ENCODE data around the gene MLLT10. TPM values are rescaled to one million over a fixed set of nuclear protein-coding genes. Genes with fewer than 3 reads are reported as not detected.

MLLT10 gene
- total RNA-seq, 1 donor from 2014 or later = 39.0 TPM

DNA sequence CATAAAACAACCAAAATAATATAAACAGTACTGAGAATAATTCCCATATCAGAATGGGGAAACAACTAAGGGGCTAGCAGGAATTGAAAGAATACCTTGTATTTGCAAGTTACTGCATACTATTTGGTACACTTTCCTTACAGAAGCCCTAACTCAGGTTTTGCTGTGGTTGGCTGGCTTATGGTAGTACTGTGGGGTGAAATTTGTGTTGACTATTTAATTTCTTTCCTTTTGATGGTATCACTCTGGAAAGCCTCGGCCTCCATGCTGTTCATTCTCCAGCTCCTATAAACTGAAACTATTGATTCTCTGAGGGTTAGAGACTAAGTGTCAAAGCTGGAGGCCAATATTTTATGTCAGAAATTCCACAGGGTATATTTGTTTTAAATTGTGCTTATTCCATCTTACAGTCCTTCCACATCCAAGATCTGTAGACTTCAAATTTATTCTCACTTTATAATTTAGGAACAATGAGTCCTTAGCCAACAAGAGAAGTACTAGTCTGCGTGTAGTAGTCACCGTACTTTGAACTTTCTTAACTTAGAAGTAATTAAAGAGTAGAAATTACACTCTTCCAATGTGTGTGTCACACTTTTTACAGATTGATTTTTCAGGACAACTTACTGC is 22.0 kb upstream of the MLLT10 start:
- TF ChIP-seq, protein P1, sequence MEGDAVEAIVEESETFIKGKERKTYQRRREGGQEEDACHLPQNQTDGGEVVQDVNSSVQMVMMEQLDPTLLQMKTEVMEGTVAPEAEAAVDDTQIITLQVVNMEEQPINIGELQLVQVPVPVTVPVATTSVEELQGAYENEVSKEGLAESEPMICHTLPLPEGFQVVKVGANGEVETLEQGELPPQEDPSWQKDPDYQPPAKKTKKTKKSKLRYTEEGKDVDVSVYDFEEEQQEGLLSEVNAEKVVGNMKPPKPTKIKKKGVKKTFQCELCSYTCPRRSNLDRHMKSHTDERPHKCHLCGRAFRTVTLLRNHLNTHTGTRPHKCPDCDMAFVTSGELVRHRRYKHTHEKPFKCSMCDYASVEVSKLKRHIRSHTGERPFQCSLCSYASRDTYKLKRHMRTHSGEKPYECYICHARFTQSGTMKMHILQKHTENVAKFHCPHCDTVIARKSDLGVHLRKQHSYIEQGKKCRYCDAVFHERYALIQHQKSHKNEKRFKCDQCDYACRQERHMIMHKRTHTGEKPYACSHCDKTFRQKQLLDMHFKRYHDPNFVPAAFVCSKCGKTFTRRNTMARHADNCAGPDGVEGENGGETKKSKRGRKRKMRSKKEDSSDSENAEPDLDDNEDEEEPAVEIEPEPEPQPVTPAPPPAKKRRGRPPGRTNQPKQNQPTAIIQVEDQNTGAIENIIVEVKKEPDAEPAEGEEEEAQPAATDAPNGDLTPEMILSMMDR (IDR thresholded peaks at IDR 0.05) = no peak
- no peaks in the 10 kb centered on the region for H3K9me3 Mint-ChIP-seq (ENCODE audit: low read depth)
- peak overlapping the region; percentile 68 for H3K27ac Mint-ChIP-seq (ENCODE audit: unreplicated experiment)
- DNase-seq (ENCODE audit: low spot score) = no peak
- no peaks in the 10 kb centered on the region for H3K27me3 Mint-ChIP-seq (ENCODE audit: low read depth)
- no peak overlapping the region for H3K4me3 Mint-ChIP-seq (ENCODE audit: unreplicated experiment)
- no peaks in the 10 kb centered on the region for H3K36me3 Mint-ChIP-seq (ENCODE audit: low read depth)
- H3K4me1 Mint-ChIP-seq (ENCODE audit: low read depth) = peaks cover 62% of the 10 kb centered on the region

DNA sequence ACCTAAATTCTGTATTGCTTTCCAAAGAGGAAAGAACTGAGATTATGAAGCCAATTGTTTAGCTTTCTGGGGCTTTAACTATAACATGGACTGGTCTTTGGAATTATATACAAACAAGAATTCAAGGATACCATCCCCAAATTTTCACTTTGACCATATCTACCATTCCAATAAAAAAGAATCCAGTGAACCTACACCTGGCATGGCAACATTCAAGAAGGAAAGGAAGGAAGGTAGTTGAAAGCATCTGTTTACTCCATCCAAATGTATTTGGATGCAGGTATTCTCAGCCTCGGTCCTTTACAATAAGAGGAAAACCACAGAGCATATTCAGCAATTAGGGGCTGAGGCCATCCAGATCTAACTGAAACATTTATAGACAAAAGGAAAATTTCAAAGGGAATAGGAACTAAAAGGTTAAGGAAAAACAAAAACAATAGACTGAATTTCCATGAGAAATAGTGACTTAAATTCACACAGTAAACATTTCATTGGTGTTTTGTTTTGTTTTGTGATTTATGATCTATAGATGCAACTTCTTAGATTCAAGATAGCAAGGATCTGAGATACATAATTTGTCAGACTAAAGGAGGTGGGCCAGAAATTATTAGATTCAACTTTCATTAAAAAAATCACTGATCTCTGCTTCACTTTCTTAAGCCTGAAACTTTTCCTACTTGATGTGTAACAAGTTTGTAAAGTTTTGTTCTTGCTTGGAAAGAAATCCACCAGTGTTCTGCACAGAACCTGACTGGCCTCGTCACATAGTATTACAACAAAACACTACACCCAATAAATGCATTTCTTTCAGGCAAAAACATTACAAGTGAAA is 21.2 kb upstream of the MLLT10 start:
- TF ChIP-seq, protein P1 (IDR thresholded peaks at IDR 0.05) = no peak
- Mint-ChIP-seq H3K36me3 (ENCODE audit: low read depth) (no peaks in the 10 kb centered on the region), H3K27me3 (ENCODE audit: low read depth) (no peaks in the 10 kb centered on the region), H3K4me1 (ENCODE audit: low read depth) (peaks cover 66% of the 10 kb centered on the region), H3K27ac (ENCODE audit: unreplicated experiment) (peak overlapping the region; percentile 68), H3K9me3 (ENCODE audit: low read depth) (no peaks in the 10 kb centered on the region), H3K4me3 (ENCODE audit: unreplicated experiment) (no peak overlapping the region)
- DNase-seq (ENCODE audit: low spot score) = no peak

DNA sequence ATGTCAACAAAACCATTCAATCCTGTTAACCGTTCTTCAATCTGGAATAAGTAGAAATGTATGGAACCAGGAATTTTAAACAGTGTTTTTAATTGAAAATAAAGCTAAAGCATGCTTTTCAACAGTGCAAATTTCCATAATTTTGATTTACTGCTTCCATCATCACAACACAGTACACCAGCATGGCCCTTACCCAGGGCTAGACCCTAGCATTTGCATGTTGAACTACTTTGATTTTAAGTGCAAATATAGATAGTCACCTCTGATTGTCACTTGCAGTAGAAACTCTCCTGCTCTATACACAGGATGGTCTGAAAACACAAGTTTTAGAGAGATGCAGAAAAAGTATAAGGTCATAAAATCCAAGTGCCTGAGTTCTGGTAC is 20.6 kb upstream of the MLLT10 start:
- Mint-ChIP-seq H3K9me3 (ENCODE audit: low read depth) (no peaks in the 10 kb centered on the region), H3K36me3 (ENCODE audit: low read depth) (no peaks in the 10 kb centered on the region), H3K27ac (ENCODE audit: unreplicated experiment) (no peak overlapping the region), H3K4me1 (ENCODE audit: low read depth) (peaks cover 71% of the 10 kb centered on the region), H3K27me3 (ENCODE audit: low read depth) (no peaks in the 10 kb centered on the region), H3K4me3 (ENCODE audit: unreplicated experiment) (no peak overlapping the region)
- TF ChIP-seq, protein P1 (IDR thresholded peaks at IDR 0.05) = no peak
- no peak for DNase-seq (ENCODE audit: low spot score)

DNA sequence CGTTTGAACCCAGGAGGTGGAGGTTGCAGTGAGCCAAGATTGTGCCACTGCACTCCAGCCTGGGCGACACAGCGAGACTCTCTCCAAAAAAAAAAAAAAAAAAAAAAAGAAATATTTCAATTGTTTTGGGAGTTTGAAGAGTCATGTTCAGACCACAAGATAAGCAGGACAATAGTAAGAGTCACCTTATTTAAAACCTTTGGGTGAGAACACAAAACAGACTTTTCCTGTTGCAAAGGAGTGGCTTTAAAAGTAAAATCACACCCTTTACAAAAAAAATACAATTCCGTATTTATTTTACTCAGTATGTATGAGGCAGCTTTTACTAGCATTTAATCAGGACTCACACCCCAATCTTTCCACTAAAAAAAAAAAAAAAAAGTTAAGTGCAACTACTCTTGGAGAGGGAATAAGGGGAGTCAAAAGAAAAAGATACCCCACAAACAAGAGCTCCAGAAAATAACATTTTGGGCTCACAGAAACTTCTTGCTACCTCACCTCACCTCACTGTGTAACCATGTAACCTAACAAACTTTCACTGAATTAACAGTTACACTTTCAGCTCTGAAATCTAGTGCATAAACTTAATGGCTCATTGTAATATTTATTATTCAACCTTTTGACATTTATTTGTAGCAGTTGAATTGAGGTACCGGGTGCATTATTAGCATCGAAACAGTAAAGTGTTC is 19.8 kb upstream of the MLLT10 start:
- H3K4me1 Mint-ChIP-seq (ENCODE audit: low read depth) = peaks cover 72% of the 10 kb centered on the region
- DNase-seq (ENCODE audit: low spot score) = no peak

More for the DNA sequence above, 19.8 kb upstream of the MLLT10 start:
- Mint-ChIP-seq H3K4me3 (ENCODE audit: unreplicated experiment) (peak overlapping the region; percentile 81), H3K27ac (ENCODE audit: unreplicated experiment) (peak overlapping the region; percentile 95), H3K27me3 (ENCODE audit: low read depth) (no peaks in the 10 kb centered on the region), H3K9me3 (ENCODE audit: low read depth) (no peaks in the 10 kb centered on the region), H3K36me3 (ENCODE audit: low read depth) (no peaks in the 10 kb centered on the region)
- TF ChIP-seq, protein P1 (IDR thresholded peaks at IDR 0.05) = no peak
